GM12878 (cell line): Measurements from ENCODE around the gene NOD2. TPM values are rescaled to one million over a fixed set of nuclear protein-coding genes. Genes with fewer than 3 reads are reported as not detected.

ENCODE experiments used
- BCL11A ChIP-seq: IDR thresholded peaks from 2 replicates; pipeline ENCODE4 v1.6.1; 2011; ENCODE audit warnings: low read depth, low read length
- BMI1 ChIP-seq: fragments of 450-650 bp; IDR thresholded peaks from 2 replicates; pipeline ENCODE4 v1.6.1; 2016; ENCODE audit warnings: mild to moderate bottlenecking, moderate library complexity, borderline replicate concordance
- ESRRA ChIP-seq: IDR thresholded peaks from 2 replicates; pipeline ENCODE4 v1.6.1; 2012; ENCODE audit warnings: mild to moderate bottlenecking, low read length, improper control_type of control experiment
- FOS ChIP-seq: IDR thresholded peaks from 3 replicates; pipeline ENCODE4 v1.6.1; 2011; ENCODE audit warnings: borderline replicate concordance; ENCODE audit not compliant: insufficient read length; ENCODE audit errors: extremely low read depth
- JUNB ChIP-seq: IDR thresholded peaks from 2 replicates; pipeline ENCODE4 v1.6.1; 2016; ENCODE audit warnings: antibody characterized with exemption, mild to moderate bottlenecking
- MXI1 ChIP-seq: fragments of 150-350 bp; IDR thresholded peaks from 2 replicates; pipeline ENCODE4 v1.6.1; 2011; ENCODE audit warnings: low read depth, mild to moderate bottlenecking, inconsistent platforms, low read length, improper control_type of control experiment
- PAX5 ChIP-seq: IDR thresholded peaks from 2 replicates; pipeline ENCODE4 v1.6.1; 2011; ENCODE audit warnings: low read depth, low read length, borderline replicate concordance
- RAD51 ChIP-seq: fragments of 450-650 bp; IDR thresholded peaks from 2 replicates; pipeline ENCODE4 v1.6.1; 2016; ENCODE audit warnings: moderate library complexity, mild to moderate bottlenecking, inconsistent platforms
- SIN3A ChIP-seq: IDR thresholded peaks from 2 replicates; pipeline ENCODE4 v1.6.1; 2012; ENCODE audit warnings: low read depth, low read length, improper control_type of control experiment
- STAT3 ChIP-seq: IDR thresholded peaks from 2 replicates; pipeline ENCODE4 v1.6.1; 2011; ENCODE audit warnings: low read depth, low read length, improper control_type of control experiment
- USF2 ChIP-seq: IDR thresholded peaks from 2 replicates; pipeline ENCODE4 v1.6.1; 2011; ENCODE audit warnings: low read depth, low read length, improper control_type of control experiment, borderline replicate concordance
- ZSCAN29 ChIP-seq: fragments of 450-650 bp; IDR thresholded peaks from 2 replicates; pipeline ENCODE4 v1.6.1; 2017; ENCODE audit warnings: mild to moderate bottlenecking, moderate library complexity
- polyA plus RNA-seq, 11 experiments: library from polyadenylated mRNA; depleted of rRNA in 4 of 11; unstranded in 6 of 11; stranded (reverse) in 5 of 11; fragments of >200 nt; fragmentation: Nextera tagmentation in 4 of 11; fragmentation: Illumina TruSeq in 1 of 11; extraction: Ambion mirVana in 4 of 11; extraction: Trizol in 1 of 11; gene quantifications; 1 replicate in 1 of 11; 2 replicates in 10 of 11; pipeline versions ENCODE4 v1.2.1 to v1.2.3, GENCODE V29; 2011 to 2016; ENCODE audit warnings: inconsistent platforms in 2 of 11, missing spikeins in 2 of 11, low read depth in 1 of 11
- total RNA-seq, 4 experiments: library from RNA; depleted of rRNA in 3 of 4; stranded (reverse); fragments of >200 nt in 3 of 4; fragmentation: Illumina TruSeq in 1 of 4; extraction: Trizol in 1 of 4; gene quantifications; 2 replicates each; pipeline versions ENCODE4 v1.2.1 to v1.2.3, GENCODE V29; 2013 to 2021
- TF ChIP-seq, protein P1 (sequence below): fragments of 450-650 bp; IDR thresholded peaks from 2 replicates; pipeline ENCODE4 v1.6.1; 2016; ENCODE audit warnings: mild to moderate bottlenecking
- TF ChIP-seq, protein P2 (sequence below): fragments of 450-650 bp; IDR thresholded peaks from 2 replicates; pipeline ENCODE4 v1.6.1; 2017; ENCODE audit warnings: antibody characterized with exemption, mild to moderate bottlenecking, moderate library complexity

NOD2 gene
- total and polyA plus RNA-seq, 10 of the 15 experiments (the other 5 are each of a cell fraction or from before 2014, with no cell fraction given), result 1.0 to 18.6 (median 6.7) TPM

DNA sequence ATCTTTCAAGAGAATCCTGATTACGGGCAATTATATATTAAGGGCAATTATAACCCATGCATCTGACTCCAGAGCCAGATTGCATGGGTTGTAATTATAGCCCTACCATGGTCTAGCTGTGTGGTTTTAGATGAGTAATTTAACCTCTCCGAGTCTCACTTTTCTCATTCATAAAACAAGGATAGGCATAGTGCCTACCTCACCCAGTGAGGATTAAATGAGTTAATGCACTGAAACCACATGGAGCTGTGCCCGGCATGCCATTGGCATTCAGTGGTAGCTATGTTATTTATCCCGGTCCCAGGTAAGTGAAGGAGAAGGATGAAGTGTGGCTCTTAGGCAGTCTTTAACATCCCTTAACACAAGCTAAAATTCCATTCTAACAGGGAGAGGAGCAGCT is 18.6 kb upstream of the NOD2 start (continued):
- TF ChIP-seq, protein P1, sequence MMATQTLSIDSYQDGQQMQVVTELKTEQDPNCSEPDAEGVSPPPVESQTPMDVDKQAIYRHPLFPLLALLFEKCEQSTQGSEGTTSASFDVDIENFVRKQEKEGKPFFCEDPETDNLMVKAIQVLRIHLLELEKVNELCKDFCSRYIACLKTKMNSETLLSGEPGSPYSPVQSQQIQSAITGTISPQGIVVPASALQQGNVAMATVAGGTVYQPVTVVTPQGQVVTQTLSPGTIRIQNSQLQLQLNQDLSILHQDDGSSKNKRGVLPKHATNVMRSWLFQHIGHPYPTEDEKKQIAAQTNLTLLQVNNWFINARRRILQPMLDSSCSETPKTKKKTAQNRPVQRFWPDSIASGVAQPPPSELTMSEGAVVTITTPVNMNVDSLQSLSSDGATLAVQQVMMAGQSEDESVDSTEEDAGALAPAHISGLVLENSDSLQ, result no peak
- TF ChIP-seq PAX5 (no peak), STAT3 (no peak), ZSCAN29 (no peak), MXI1 (no peak), BCL11A (no peak), FOS (no peak), USF2 (no peak), RAD51 (no peak), JUNB (no peak), BMI1 (no peak), SIN3A (no peak), ESRRA (no peak)
- TF ChIP-seq, protein P2, sequence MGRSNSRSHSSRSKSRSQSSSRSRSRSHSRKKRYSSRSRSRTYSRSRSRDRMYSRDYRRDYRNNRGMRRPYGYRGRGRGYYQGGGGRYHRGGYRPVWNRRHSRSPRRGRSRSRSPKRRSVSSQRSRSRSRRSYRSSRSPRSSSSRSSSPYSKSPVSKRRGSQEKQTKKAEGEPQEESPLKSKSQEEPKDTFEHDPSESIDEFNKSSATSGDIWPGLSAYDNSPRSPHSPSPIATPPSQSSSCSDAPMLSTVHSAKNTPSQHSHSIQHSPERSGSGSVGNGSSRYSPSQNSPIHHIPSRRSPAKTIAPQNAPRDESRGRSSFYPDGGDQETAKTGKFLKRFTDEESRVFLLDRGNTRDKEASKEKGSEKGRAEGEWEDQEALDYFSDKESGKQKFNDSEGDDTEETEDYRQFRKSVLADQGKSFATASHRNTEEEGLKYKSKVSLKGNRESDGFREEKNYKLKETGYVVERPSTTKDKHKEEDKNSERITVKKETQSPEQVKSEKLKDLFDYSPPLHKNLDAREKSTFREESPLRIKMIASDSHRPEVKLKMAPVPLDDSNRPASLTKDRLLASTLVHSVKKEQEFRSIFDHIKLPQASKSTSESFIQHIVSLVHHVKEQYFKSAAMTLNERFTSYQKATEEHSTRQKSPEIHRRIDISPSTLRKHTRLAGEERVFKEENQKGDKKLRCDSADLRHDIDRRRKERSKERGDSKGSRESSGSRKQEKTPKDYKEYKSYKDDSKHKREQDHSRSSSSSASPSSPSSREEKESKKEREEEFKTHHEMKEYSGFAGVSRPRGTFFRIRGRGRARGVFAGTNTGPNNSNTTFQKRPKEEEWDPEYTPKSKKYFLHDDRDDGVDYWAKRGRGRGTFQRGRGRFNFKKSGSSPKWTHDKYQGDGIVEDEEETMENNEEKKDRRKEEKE, result no peak
